ENCODE results near the gene CD47.

DNA sequence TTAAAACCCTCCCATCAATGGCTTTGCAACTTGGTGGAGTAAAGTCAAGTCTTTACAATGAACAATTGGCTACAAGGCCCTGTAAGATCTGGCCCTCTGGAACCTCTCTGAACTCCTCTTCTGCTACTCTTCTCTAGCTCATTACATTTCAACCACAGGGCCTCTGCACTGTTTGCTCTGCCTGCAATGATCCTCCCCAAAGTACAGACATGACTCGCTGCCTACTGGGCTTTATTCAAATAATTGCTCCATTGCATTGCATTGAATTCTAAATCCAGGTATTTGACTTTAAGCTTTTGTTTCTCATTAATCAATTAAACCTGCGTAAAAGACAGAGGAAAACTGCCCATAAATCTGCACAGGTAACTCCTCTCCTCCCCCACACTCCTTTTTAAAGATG is 96.7 kb downstream of the CD47 start:
- TF ChIP-seq FOXJ3 (CRISPR knock-in tag; IDR thresholded peaks at IDR 0.05; ENCODE audit: borderline replicate concordance), result no peak
- TF ChIP-seq, protein P1, sequence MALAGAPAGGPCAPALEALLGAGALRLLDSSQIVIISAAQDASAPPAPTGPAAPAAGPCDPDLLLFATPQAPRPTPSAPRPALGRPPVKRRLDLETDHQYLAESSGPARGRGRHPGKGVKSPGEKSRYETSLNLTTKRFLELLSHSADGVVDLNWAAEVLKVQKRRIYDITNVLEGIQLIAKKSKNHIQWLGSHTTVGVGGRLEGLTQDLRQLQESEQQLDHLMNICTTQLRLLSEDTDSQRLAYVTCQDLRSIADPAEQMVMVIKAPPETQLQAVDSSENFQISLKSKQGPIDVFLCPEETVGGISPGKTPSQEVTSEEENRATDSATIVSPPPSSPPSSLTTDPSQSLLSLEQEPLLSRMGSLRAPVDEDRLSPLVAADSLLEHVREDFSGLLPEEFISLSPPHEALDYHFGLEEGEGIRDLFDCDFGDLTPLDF (CRISPR knock-in tag; IDR thresholded peaks at IDR 0.05), result no peak
- TF ChIP-seq, protein P2, sequence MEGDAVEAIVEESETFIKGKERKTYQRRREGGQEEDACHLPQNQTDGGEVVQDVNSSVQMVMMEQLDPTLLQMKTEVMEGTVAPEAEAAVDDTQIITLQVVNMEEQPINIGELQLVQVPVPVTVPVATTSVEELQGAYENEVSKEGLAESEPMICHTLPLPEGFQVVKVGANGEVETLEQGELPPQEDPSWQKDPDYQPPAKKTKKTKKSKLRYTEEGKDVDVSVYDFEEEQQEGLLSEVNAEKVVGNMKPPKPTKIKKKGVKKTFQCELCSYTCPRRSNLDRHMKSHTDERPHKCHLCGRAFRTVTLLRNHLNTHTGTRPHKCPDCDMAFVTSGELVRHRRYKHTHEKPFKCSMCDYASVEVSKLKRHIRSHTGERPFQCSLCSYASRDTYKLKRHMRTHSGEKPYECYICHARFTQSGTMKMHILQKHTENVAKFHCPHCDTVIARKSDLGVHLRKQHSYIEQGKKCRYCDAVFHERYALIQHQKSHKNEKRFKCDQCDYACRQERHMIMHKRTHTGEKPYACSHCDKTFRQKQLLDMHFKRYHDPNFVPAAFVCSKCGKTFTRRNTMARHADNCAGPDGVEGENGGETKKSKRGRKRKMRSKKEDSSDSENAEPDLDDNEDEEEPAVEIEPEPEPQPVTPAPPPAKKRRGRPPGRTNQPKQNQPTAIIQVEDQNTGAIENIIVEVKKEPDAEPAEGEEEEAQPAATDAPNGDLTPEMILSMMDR (IDR thresholded peaks at IDR 0.05), result no peak
- TF ChIP-seq ELF4 (CRISPR knock-in tag; IDR thresholded peaks at IDR 0.05; ENCODE audit: low read depth), result no peak
- TF ChIP-seq, protein P3, sequence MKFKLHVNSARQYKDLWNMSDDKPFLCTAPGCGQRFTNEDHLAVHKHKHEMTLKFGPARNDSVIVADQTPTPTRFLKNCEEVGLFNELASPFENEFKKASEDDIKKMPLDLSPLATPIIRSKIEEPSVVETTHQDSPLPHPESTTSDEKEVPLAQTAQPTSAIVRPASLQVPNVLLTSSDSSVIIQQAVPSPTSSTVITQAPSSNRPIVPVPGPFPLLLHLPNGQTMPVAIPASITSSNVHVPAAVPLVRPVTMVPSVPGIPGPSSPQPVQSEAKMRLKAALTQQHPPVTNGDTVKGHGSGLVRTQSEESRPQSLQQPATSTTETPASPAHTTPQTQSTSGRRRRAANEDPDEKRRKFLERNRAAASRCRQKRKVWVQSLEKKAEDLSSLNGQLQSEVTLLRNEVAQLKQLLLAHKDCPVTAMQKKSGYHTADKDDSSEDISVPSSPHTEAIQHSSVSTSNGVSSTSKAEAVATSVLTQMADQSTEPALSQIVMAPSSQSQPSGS (CRISPR knock-in tag; IDR thresholded peaks at IDR 0.05; ENCODE audit: borderline replicate concordance, low read depth), result no peak
- no peak for TF ChIP-seq RORB (CRISPR knock-in tag; IDR thresholded peaks at IDR 0.05)
- no peak for TF ChIP-seq CREB1 (CRISPR knock-in tag; IDR thresholded peaks at IDR 0.05)
